Parathyroid adenoma (tissue), 2 donors: ENCODE results near the gene L3MBTL4.

Experiments used
- H2AFZ ChIP-seq: fragments of 300-600 bp; sonication (generic); one replicate; pipeline ENCODE4 v1.7.0; 2017; ENCODE audit warnings: antibody characterized with exemption, mild to moderate bottlenecking
- H3K27ac ChIP-seq: fragments of 300-600 bp; sonication (generic); one replicate; pipeline ENCODE4 v1.7.0; 2017
- H3K27me3 ChIP-seq: fragments of 300-600 bp; sonication (generic); one replicate; pipeline ENCODE4 v1.7.0; 2017; ENCODE audit warnings: low read length; ENCODE audit not compliant: control insufficient read depth, insufficient read depth
- H3K36me3 ChIP-seq: fragments of 300-600 bp; sonication (generic); one replicate; pipeline ENCODE4 v1.7.0; 2017; ENCODE audit warnings: low read length; ENCODE audit not compliant: control insufficient read depth, insufficient read depth
- H3K4me1 ChIP-seq: fragments of 300-600 bp; sonication (generic); one replicate; pipeline ENCODE4 v1.7.0; 2017; ENCODE audit warnings: control low read depth
- H3K4me2 ChIP-seq: fragments of 300-600 bp; sonication (generic); one replicate; pipeline ENCODE4 v1.7.0; 2017; ENCODE audit warnings: low read length
- H3K4me3 ChIP-seq: fragments of 300-600 bp; sonication (generic); one replicate; pipeline ENCODE4 v1.7.0; 2017; ENCODE audit warnings: low read depth, low read length
- H3K79me2 ChIP-seq: fragments of 300-600 bp; sonication (generic); one replicate; pipeline ENCODE4 v1.7.0; 2017; ENCODE audit warnings: control low read depth
- H3K9ac ChIP-seq: fragments of 300-600 bp; sonication (generic); one replicate; pipeline ENCODE4 v1.7.0; 2017; ENCODE audit warnings: mild to moderate bottlenecking
- H3K9me3 ChIP-seq: fragments of 300-600 bp; sonication (generic); one replicate; pipeline ENCODE4 v1.7.0; 2017; ENCODE audit warnings: low read length; ENCODE audit not compliant: control insufficient read depth
- TF ChIP-seq, protein P1 (sequence below): fragments of 300-600 bp; sonication (generic); IDR thresholded peaks from one replicate; pipeline ENCODE4 v1.7.0; 2017; ENCODE audit warnings: antibody characterized with exemption, mild to moderate bottlenecking
- donor health status: primary hyperparathyroidism.

The L3MBTL4 gene

DNA sequence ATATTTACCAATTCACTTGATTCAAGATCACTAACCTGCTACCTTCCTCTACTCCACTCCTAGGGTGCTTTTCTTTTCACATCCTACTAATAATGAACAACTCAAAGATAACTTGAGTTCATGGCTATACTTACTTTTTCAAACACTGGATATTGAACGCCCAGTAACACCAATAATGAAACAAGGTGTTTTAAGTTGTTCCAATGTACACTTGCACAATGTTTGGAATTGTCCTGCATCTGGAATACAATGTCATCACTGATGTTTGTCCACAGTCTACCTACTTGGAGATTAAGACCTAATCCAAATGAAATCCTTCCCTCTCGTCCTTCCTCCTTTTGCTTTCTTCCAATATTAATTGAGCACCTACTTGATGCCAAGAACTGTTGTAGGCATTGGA is 301.1 kb downstream of the L3MBTL4 start:
- Histone ChIP-seq H3K4me1 (no peaks in the 10 kb centered on the region), H3K27ac (no peak overlapping the region), H3K79me2 (no peaks in the 10 kb centered on the region), H3K9ac (no peak overlapping the region), H3K9me3 (no peaks in the 10 kb centered on the region), H3K4me2 (no peak overlapping the region), H2AFZ (no peak overlapping the region), H3K27me3 (no peaks in the 10 kb centered on the region), H3K4me3 (no peak overlapping the region), H3K36me3 (no peaks in the 10 kb centered on the region)
- TF ChIP-seq, protein P1, sequence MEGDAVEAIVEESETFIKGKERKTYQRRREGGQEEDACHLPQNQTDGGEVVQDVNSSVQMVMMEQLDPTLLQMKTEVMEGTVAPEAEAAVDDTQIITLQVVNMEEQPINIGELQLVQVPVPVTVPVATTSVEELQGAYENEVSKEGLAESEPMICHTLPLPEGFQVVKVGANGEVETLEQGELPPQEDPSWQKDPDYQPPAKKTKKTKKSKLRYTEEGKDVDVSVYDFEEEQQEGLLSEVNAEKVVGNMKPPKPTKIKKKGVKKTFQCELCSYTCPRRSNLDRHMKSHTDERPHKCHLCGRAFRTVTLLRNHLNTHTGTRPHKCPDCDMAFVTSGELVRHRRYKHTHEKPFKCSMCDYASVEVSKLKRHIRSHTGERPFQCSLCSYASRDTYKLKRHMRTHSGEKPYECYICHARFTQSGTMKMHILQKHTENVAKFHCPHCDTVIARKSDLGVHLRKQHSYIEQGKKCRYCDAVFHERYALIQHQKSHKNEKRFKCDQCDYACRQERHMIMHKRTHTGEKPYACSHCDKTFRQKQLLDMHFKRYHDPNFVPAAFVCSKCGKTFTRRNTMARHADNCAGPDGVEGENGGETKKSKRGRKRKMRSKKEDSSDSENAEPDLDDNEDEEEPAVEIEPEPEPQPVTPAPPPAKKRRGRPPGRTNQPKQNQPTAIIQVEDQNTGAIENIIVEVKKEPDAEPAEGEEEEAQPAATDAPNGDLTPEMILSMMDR: no peak

GRCh38 chr18:6111726-6112125 is 303.0 kb downstream of the L3MBTL4 start:
- Histone ChIP-seq H3K27me3 (no peaks in the 10 kb centered on the region), H3K36me3 (no peaks in the 10 kb centered on the region), H2AFZ (no peak overlapping the region)

GRCh38 chr18:6109743-6110142 is 305.0 kb downstream of the L3MBTL4 start:
- Histone ChIP-seq H3K27ac (no peak overlapping the region), H3K4me1 (no peaks in the 10 kb centered on the region), H3K9ac (no peak overlapping the region), H3K9me3 (no peaks in the 10 kb centered on the region), H3K4me3 (no peak overlapping the region), H3K79me2 (no peaks in the 10 kb centered on the region), H3K27me3 (no peaks in the 10 kb centered on the region), H3K36me3 (no peaks in the 10 kb centered on the region), H2AFZ (no peak overlapping the region), H3K4me2 (no peak overlapping the region)
- TF ChIP-seq, protein P1: no peak

More at GRCh38 chr18:6111726-6112125, 303.0 kb downstream of the L3MBTL4 start:
- TF ChIP-seq, protein P1: no peak
- Histone ChIP-seq H3K9ac (no peak overlapping the region), H3K79me2 (no peaks in the 10 kb centered on the region), H3K4me1 (no peaks in the 10 kb centered on the region), H3K4me3 (no peak overlapping the region), H3K27ac (no peak overlapping the region), H3K9me3 (no peaks in the 10 kb centered on the region), H3K4me2 (no peak overlapping the region)

DNA sequence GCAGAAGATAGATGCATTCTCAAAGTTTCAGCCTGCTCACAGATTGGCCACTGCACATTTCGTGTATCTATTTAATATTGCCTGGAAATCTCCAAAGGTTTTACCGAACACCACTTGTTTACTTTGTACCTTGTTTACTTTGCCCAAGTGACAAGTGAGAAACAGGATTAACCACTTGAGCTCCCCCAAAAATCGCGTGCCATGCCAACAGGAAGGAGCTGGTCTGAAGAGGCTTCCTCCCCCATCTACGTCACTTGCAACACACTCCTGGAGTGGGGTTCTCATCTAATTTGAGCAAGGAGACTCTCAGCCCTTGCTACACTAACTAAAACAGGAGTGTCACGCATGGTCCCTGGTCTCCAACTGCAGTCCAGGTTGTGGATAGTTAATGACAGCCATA is 306.9 kb downstream of the L3MBTL4 start:
- TF ChIP-seq, protein P1: no peak
- Histone ChIP-seq H3K4me2 (no peak overlapping the region), H3K4me1 (no peaks in the 10 kb centered on the region), H3K27ac (no peak overlapping the region), H3K9me3 (no peaks in the 10 kb centered on the region), H2AFZ (no peak overlapping the region), H3K9ac (no peak overlapping the region), H3K27me3 (no peaks in the 10 kb centered on the region), H3K79me2 (no peaks in the 10 kb centered on the region), H3K4me3 (no peak overlapping the region), H3K36me3 (no peaks in the 10 kb centered on the region)

DNA sequence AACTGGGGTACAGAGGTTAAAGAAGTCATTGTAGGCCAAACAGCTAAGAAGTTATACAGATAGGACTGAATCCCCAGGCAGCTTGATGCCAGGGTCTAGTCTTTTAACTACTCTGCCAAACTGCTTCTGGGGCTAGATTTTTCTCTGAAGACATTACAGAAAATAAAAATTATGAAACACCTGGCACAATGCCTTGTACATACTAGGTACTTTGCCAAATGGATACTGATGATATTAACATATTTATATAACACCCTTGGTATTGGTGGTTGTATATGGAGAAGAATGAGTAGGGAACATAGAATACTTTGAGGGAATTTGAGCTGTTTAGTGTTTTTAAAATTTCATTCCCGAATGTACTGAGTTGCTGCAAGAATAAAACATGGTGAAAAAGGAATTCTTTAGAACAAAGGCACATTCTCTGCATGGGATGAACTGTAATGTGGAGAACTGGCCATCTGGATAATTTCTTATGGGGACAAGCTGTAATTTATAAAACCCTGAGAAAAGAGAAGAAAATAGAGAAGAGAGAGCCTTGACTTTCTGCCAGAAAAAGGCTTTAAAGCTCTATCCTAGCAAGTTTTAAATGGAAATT is 308.5 kb downstream of the L3MBTL4 start:
- Histone ChIP-seq H3K27me3 (no peaks in the 10 kb centered on the region), H3K4me1 (no peaks in the 10 kb centered on the region), H3K4me3 (no peak overlapping the region), H3K27ac (no peak overlapping the region), H3K4me2 (no peak overlapping the region), H2AFZ (no peak overlapping the region), H3K79me2 (no peaks in the 10 kb centered on the region), H3K9ac (no peak overlapping the region), H3K9me3 (no peaks in the 10 kb centered on the region), H3K36me3 (no peaks in the 10 kb centered on the region)
- TF ChIP-seq, protein P1: no peak
